ENCODE measurements around the gene SIDT2. TPM values are rescaled to one million over a fixed set of nuclear protein-coding genes. Genes with fewer than 3 reads are reported as not detected.

The SIDT2 gene
- total and polyA plus RNA-seq, 2 donors (not counting 3 experiments of a cell fraction or from before 2014, with no cell fraction given), result 28.7 to 34.5 TPM

DNA sequence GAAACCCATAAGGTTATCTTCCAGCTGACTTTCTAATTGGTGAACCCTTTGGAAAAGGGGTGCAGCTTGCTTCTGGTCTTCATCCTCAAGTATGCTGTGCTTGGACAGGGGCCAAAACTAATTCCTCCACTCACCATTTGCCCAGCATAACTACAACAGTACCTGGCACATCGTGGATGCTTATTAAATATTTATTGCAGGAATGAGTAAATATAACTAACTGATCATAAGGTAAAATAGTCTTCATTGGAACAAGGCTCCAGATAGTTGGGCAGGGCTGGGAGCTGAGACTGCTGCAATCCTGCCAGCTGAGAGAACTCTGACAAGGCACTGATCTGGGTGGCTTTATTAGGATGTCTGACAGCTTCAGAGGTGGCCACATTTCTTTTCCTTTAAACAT, 2.4 kb upstream of the SIDT2 start:
- Histone ChIP-seq H3K9me3 (replicated peaks; ENCODE audit: control insufficient read depth, insufficient read depth, low read length) (no peaks in the 10 kb centered on the region), H3K4me3 (replicated peaks in 1 of 3; ENCODE audit: insufficient read depth in 1 of 3, low read depth in 1 of 3, low read length in 3 of 3) (no peak overlapping the region), H3K4me1 (ENCODE audit: control insufficient read depth, extremely low read depth, insufficient read depth, low read length) (peaks cover 32% of the 10 kb centered on the region), H4K20me1 (replicated peaks; ENCODE audit: control insufficient read depth, extremely low read depth, insufficient read depth, low read length) (no peaks in the 10 kb centered on the region), H3K9me1 (replicated peaks; ENCODE audit: control insufficient read depth, extremely low read depth, insufficient read depth, low read length) (no peaks in the 10 kb centered on the region), H3K9ac (replicated peaks; ENCODE audit: extremely low read depth, insufficient read depth, low read length) (no peak overlapping the region), H2AFZ (ENCODE audit: low read depth, low read length) (no peak overlapping the region), H3K79me2 (ENCODE audit: control insufficient read depth, insufficient read depth, low read length) (no peaks in the 10 kb centered on the region), H3K27ac (ENCODE audit: insufficient read depth, low read depth, low read length) (no peak overlapping the region), H3K4me2 (ENCODE audit: insufficient read depth, low read length) (no peak overlapping the region), H3K36me3 (ENCODE audit: control insufficient read depth in 2 of 2, extremely low read depth in 1 of 2, insufficient read depth in 2 of 2, low read length in 2 of 2) (peaks cover 0 to 4% of the 10 kb centered on the region in 2 experiments), H3K27me3 (ENCODE audit: control insufficient read depth in 2 of 2, insufficient read depth in 2 of 2, low read length in 2 of 2) (no peaks in the 10 kb centered on the region)
- dilution Hi-C loops (cut with MboI; ENCODE audit: extremely low pct_ligation_motif_present, low sequenced_read_pairs) (no loop called here), intact Hi-C loops (cut with micrococcal nuclease) (loop anchor here (5.0 kb wide), 1 partner anchor 141 kb away; the partner anchor contains the start of gene BACE1)
- DNase-seq (ENCODE audit: low read depth, low spot score) (no peak), FAIRE-seq (no peak)
- CTCF ChIA-PET, result no interaction called here
- TF ChIP-seq POLR2A (IDR thresholded peaks at IDR 0.05; ENCODE audit: low read depth, low read length), result no peak
- no peak for TF ChIP-seq MYC (IDR thresholded peaks at IDR 0.05; ENCODE audit: low read depth, low read length)
- TF ChIP-seq, protein P1, sequence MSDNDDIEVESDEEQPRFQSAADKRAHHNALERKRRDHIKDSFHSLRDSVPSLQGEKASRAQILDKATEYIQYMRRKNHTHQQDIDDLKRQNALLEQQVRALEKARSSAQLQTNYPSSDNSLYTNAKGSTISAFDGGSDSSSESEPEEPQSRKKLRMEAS (IDR thresholded peaks at IDR 0.05; ENCODE audit: insufficient read depth, insufficient read length), result no peak
- no peak for TF ChIP-seq POLR2AphosphoS5 (IDR thresholded peaks at IDR 0.05; ENCODE audit: insufficient read depth, low read depth, low read length)
- TF ChIP-seq EZH2 (IDR thresholded peaks at IDR 0.05; ENCODE audit: borderline replicate concordance, low read depth, low read length, severe bottlenecking), result no peak
- no peak for TF ChIP-seq FOS (IDR thresholded peaks at IDR 0.05; ENCODE audit: borderline replicate concordance, insufficient read depth, low read length)
- TF ChIP-seq JUN (IDR thresholded peaks at IDR 0.05; ENCODE audit: borderline replicate concordance, insufficient read depth, insufficient read length, low read depth), result no peak
- no peak for TF ChIP-seq GATA2 (IDR thresholded peaks at IDR 0.05; ENCODE audit: insufficient read depth, insufficient read length, low read depth, low read length)
- TF ChIP-seq, protein P2, sequence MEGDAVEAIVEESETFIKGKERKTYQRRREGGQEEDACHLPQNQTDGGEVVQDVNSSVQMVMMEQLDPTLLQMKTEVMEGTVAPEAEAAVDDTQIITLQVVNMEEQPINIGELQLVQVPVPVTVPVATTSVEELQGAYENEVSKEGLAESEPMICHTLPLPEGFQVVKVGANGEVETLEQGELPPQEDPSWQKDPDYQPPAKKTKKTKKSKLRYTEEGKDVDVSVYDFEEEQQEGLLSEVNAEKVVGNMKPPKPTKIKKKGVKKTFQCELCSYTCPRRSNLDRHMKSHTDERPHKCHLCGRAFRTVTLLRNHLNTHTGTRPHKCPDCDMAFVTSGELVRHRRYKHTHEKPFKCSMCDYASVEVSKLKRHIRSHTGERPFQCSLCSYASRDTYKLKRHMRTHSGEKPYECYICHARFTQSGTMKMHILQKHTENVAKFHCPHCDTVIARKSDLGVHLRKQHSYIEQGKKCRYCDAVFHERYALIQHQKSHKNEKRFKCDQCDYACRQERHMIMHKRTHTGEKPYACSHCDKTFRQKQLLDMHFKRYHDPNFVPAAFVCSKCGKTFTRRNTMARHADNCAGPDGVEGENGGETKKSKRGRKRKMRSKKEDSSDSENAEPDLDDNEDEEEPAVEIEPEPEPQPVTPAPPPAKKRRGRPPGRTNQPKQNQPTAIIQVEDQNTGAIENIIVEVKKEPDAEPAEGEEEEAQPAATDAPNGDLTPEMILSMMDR (IDR thresholded peaks at IDR 0.05; ENCODE audit: extremely low read depth in 1 of 2, insufficient read depth in 1 of 2, low read depth in 1 of 2, low read length in 2 of 2), result no peak
- BruUV-seq (replicated peaks), result no TSS peak
- POLR2A ChIA-PET, result no interaction called here

Data from endothelial cell of umbilical vein (primary cell).